ENCODE results near the gene IFI27L2. TPM values are rescaled to one million over a fixed set of nuclear protein-coding genes. Genes with fewer than 3 reads are reported as not detected.

The IFI27L2 gene
- total RNA-seq, 2 donors from 2014 or later: 67.3 to 67.8 TPM

DNA sequence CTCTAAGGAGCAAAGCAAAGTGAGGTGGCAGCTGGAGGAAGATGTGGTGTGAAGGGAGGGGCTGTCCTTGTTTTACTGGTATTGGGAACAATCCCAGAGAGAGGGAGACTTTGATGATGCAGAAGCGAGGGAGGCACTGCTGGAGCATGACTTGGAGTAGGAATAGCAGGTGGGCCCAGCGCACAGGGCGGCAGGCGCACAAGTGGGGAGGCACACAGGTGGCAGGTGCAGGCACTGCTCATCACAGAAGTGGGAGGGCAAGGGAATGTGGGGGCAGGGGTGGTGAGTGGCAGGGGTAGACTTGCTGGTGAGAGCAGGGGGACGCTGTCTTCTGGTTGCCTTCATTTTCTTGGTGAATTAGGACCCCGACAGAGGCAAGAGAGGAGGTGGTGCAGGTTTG, 30.4 kb downstream of the IFI27L2 start:
- no peak for DNase-seq (ENCODE audit: low spot score in 2 of 2)
- H3K36me3 Mint-ChIP-seq: no peaks in the 10 kb centered on the region
- H3K27ac Mint-ChIP-seq: peak overlapping the region; percentile 4 to 89
- no peak for ATAC-seq
- no peaks in the 10 kb centered on the region for H3K9me3 Mint-ChIP-seq

GRCh38 chr14:94098326-94098992, 30.9 kb downstream of the IFI27L2 start:
- Mint-ChIP-seq H3K9me3 (no peaks in the 10 kb centered on the region), H3K36me3 (no peaks in the 10 kb centered on the region), H3K27ac (peak overlapping the region; percentile 4 to 89)
- no peak for ATAC-seq
- no peak for DNase-seq (ENCODE audit: low spot score in 2 of 2)

GRCh38 chr14:94097091-94097490, 32.3 kb downstream of the IFI27L2 start:
- DNase-seq (ENCODE audit: low spot score in 2 of 2) (no peak), ATAC-seq (no peak)
- Mint-ChIP-seq H3K36me3 (no peaks in the 10 kb centered on the region), H3K9me3 (no peaks in the 10 kb centered on the region), H3K27ac (peak overlapping the region in 1 of 2 donors; percentile 70)

- H3K27ac Mint-ChIP-seq: no peak overlapping the region
- ATAC-seq (no peak), DNase-seq (ENCODE audit: low spot score in 2 of 2) (no peak)
- H3K9me3 Mint-ChIP-seq: no peaks in the 10 kb centered on the region
- H3K36me3 Mint-ChIP-seq: no peaks in the 10 kb centered on the region
Observed at GRCh38 chr14:94093418-94093817, 36.0 kb downstream of the IFI27L2 start.

GRCh38 chr14:94089479-94089878, 39.9 kb downstream of the IFI27L2 start:
- Mint-ChIP-seq H3K27ac (no peak overlapping the region), H3K9me3 (peaks cover 0 to 5% of the 10 kb centered on the region in 2 donors), H3K36me3 (peaks cover 0 to 6% of the 10 kb centered on the region in 2 donors)
- DNase-seq (ENCODE audit: low spot score in 2 of 2) (no peak), ATAC-seq (no peak)

DNA sequence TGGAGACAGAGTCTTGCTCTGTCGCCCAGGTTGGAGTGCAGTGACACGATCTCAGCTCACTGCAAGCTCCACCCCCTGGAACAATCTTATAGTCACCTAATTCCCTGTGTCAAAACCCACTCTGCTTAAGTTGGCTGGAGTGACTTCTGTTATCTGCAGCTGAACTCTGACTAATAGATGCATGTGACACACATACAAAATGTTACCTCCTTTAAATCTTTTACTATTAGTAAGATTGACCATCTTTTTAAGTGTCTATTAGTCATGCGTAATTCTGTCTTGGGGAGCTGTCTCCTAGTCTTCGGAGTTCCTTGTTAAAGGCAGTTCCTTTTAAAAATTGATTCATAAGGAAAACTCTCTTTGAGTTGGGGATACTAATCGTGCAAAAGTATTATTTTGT, 40.9 kb downstream of the IFI27L2 start:
- DNase-seq (ENCODE audit: low spot score in 2 of 2) (no peak), ATAC-seq (no peak)
- Mint-ChIP-seq H3K27ac (no peak overlapping the region), H3K9me3 (peaks cover 0 to 5% of the 10 kb centered on the region in 2 donors), H3K36me3 (peaks cover 0 to 6% of the 10 kb centered on the region in 2 donors)

DNA sequence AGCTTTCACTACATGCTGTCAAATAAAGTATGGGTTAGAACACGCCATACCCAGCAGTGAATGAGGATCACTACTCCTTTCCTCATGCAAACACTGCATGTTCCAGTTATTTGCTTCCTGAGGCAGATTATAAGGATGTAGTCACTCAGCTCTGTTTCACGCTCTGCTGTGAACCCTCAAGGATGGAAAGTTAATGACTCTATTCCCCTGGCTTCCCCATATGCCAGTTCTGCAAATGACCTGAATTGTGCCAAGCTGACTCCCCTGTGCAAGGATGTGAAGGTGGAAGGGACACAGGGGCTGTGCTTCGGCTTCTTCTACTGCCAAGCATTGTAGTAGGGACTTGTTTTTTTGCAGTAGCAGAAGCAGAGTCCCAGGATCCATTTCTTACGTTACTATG, 41.5 kb downstream of the IFI27L2 start:
- DNase-seq (ENCODE audit: low spot score in 2 of 2): no peak
- ATAC-seq: no peak
- Mint-ChIP-seq H3K9me3 (peaks cover 0 to 5% of the 10 kb centered on the region in 2 donors), H3K27ac (no peak overlapping the region), H3K36me3 (peaks cover 4 to 12% of the 10 kb centered on the region in 2 donors)

DNA sequence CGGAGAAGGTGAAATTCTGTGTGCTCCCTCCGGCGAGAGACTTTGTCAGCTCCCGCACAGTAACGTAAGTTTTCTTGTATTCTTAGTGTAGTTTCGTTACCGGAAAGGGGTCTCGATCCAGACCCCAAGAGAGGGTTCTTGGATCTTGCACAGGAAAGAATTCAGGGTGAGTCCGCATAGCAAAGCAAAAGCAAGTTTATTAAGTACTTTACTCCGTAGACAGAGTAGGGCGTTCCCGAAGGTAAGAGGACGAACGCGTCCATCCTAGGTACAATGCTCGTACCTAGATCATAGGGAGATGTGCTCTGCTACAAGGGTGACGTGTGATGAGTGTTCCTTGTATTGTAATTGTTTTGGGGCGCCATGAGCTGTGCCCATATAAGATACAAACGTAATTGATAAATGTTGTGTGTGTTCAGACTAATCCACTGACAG, 48.0 kb downstream of the IFI27L2 start:
- peak overlapping the region; percentile 95 to 99 for H3K27ac Mint-ChIP-seq
- H3K36me3 Mint-ChIP-seq: peaks cover 40 to 56% of the 10 kb centered on the region in 2 donors
- DNase-seq (ENCODE audit: low spot score in 2 of 2) (no peak), ATAC-seq (peak; percentile 36 to 39)
- peaks cover 0 to 5% of the 10 kb centered on the region in 2 donors for H3K9me3 Mint-ChIP-seq

DNA sequence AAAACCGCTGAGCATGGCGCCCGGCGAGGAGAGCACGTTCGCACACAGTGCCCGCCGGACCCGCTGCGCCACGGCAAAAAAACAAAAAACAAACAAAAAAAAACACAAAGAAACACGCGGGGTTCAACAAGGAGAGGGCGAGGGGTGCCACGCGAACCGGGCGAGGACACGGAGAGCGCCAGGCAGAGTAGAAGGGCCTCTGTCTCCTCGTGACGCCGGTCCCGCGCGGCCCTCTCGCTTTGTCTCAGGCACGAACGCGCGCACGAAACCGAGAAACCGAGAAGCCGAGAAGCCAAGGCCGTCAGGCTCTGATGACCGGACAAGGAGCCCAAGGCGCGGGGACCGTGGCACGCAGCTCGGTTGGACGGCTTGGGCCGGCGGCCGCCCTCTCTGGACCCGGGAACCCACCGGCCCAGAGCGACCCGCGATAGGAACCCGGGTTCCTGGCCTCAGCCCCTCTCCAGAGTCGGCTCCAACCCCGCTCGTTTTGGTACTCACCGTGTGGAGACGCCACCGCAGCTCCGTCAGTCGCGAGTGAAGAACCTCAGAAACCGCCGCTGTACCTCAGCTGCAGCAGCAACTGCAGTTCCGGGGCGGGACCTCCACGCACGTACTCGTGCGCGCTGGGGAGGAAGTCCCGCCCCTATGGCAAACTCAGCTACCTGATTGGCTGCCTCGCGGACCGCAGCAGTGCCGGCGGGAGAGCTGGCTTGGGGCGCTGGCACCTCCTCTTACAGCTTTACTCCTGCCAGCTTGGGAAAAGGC, 48.6 kb downstream of the IFI27L2 start, which contains the start of the genes DDX24 and IFI27L1:
TSS of gene DDX24 (minus strand) at position 582 of the 765 bp plus-strand sequence. CDS start 1,460 bp downstream, outside the sequence.
TSS of gene IFI27L1 (plus strand) at position 690 of the 765 bp plus-strand sequence. CDS start 15,628 bp downstream, outside the sequence.
- H3K27ac Mint-ChIP-seq: peak within 1 kb of the TSS; percentile 99
- no peaks in the 10 kb centered on the region for H3K9me3 Mint-ChIP-seq
- ATAC-seq (peak; percentile 98 to 99), DNase-seq (ENCODE audit: low spot score in 2 of 2) (peak; percentile 95 to 97)
- H3K36me3 Mint-ChIP-seq: peaks cover 40 to 56% of the 10 kb centered on the region in 2 donors

DNA sequence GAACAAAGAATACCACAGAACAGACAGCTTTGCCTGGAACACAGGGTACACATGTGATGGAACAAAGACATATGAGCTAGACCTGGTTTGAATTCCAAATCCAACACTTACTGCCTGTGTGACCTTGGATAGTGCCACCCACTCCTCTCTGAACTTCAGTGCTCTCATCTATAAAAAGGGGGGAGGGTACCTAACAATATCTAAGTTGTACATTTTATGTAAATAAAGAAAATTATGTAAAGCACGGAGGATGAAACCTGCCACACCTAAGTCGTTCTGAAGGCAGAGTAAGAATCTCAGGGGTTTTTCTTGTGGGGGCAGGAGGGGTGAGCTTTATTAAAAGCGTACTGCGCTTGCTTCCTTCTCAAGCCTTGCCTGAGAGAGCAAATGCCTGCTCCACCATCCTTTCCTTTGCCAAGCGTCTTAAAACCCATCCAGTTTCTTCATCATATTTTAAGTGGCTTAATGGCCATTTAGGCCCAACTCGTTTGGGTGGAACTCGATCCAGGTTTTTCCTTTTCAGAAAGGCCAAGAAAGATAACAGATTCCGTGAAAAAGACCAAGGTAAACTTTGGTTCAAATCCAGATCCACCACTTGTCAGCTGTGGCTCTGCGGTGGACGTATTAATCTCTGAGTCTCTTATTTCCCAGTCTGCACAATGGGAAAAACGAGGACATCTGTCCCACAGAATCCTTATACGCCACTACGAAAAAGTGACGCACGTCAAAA, 49.3 kb downstream of the IFI27L2 start:
- peak in 1 of 2 donors; percentile 61 for DNase-seq (ENCODE audit: low spot score in 2 of 2)
- Mint-ChIP-seq H3K36me3 (peaks cover 47 to 63% of the 10 kb centered on the region in 2 donors), H3K27ac (peak overlapping the region; percentile 99), H3K9me3 (peaks cover 0 to 5% of the 10 kb centered on the region in 2 donors)
- ATAC-seq: no peak

GRCh38 chr14:94077823-94078222, 51.6 kb downstream of the IFI27L2 start:
- Mint-ChIP-seq H3K9me3 (peaks cover 0 to 11% of the 10 kb centered on the region in 2 donors), H3K36me3 (peaks cover 53 to 70% of the 10 kb centered on the region in 2 donors), H3K27ac (peak overlapping the region in 1 of 2 donors; percentile 99)
- DNase-seq (ENCODE audit: low spot score in 2 of 2) (no peak), ATAC-seq (no peak)

Other genes starting within 250 kb of the IFI27L2 start
- gene FAM181A, start 202.3 kb downstream of the IFI27L2 start, total RNA-seq: not detected
- gene ASB2, start 153.0 kb downstream of the IFI27L2 start, total RNA-seq: 10 to 100 TPM; 12.9 to 50.0 TPM
- gene CCDC197, start 132.3 kb downstream of the IFI27L2 start, total RNA-seq: under 1 TPM; 0.20 to 0.49 TPM
- gene OTUB2, start 103.3 kb downstream of the IFI27L2 start, total RNA-seq: 1 to 10 TPM; 1.2 to 2.3 TPM
- 100 to 1,000 TPM; 182 to 210 TPM for gene DDX24, start 48.4 kb downstream of the IFI27L2 start, total RNA-seq
- 10 to 100 TPM; 48.0 to 51.4 TPM for gene IFI27L1, start 48.3 kb downstream of the IFI27L2 start, total RNA-seq
- 1 to 10 TPM; 2.5 to 3.0 TPM for gene IFI27, start 18.9 kb downstream of the IFI27L2 start, total RNA-seq
- gene PPP4R4, start 44.7 kb upstream of the IFI27L2 start, total RNA-seq: 1 to 10 TPM; 6.5 to 8.7 TPM
- not detected for gene SERPINA10, start 163.7 kb upstream of the IFI27L2 start, total RNA-seq
- gene SERPINA6, start 193.7 kb upstream of the IFI27L2 start, total RNA-seq: not detected
- not detected for gene SERPINA2, start 237.1 kb upstream of the IFI27L2 start, total RNA-seq

Measured in activated naive CD4-positive, alpha-beta T cell treated with anti-CD3 and anti-CD28 coated beads, Interleukin-2, amount 50 U/mL, for 72 hours (primary cell).